ENCODE results near the gene OR5P2. TPM values are rescaled to one million over a fixed set of nuclear protein-coding genes. Genes with fewer than 3 reads are reported as not detected.

OR5P2 gene
- total RNA-seq, 2 experiments from 2014 or later: not detected

- Mint-ChIP-seq H3K9me3 (no peaks in the 10 kb centered on the region), H3K36me3 (no peaks in the 10 kb centered on the region), H3K4me3 (no peak overlapping the region), H3K4me1 (peaks cover 5% of the 10 kb centered on the region), H3K27ac (no peak overlapping the region), H3K27me3 (peaks cover 12% of the 10 kb centered on the region)
- no peak for DNase-seq
These were observed 47.3 kb downstream of the OR5P2 start for GRCh38 chr11:7749456-7749855.

Other genes with a start within 250 kb of the OR5P2 start
- gene CYB5R2, start 123.4 kb downstream of the OR5P2 start, total RNA-seq: 10 to 100 TPM; 16.4 to 18.8 TPM
- not detected for gene OVCH2, start 90.5 kb downstream of the OR5P2 start, total RNA-seq
- not detected for gene OR5P3, start 33.9 kb upstream of the OR5P2 start, total RNA-seq
- not detected for gene OR10A6, start 134.3 kb upstream of the OR5P2 start, total RNA-seq
- gene OR10A3, start 144.8 kb upstream of the OR5P2 start, total RNA-seq: not detected
- gene NLRP10, start 168.5 kb upstream of the OR5P2 start, total RNA-seq: not detected
- gene EIF3F, start 190.4 kb upstream of the OR5P2 start, total RNA-seq: 100 to 1,000 TPM; 314 to 316 TPM

Measured in activated naive CD8-positive, alpha-beta T cell treated with anti-CD3 and anti-CD28 coated beads for 36 hours (primary cell).